A673 (cell line): ENCODE data around the gene DSCAML1.

Experiments used
- EZH2 ChIP-seq: fragments of 200-600 bp; sonication (generic); IDR thresholded peaks from 2 replicates; pipeline ENCODE4 v1.6.1; 2017; ENCODE audit warnings: borderline replicate concordance, low read depth, mild to moderate bottlenecking, mixed read lengths, antibody characterized with exemption, low read length; ENCODE audit not compliant: poor library complexity, severe bottlenecking
- TF ChIP-seq, protein P1 (sequence below): fragments of 300-800, 200-600 bp; sonication (generic); conservative IDR thresholded peaks from 2 replicates; pipeline ENCODE4 v1.5.1; 2017; ENCODE audit warnings: low read depth, mild to moderate bottlenecking, antibody characterized with exemption, low read length, moderate library complexity, mixed read lengths

DNA sequence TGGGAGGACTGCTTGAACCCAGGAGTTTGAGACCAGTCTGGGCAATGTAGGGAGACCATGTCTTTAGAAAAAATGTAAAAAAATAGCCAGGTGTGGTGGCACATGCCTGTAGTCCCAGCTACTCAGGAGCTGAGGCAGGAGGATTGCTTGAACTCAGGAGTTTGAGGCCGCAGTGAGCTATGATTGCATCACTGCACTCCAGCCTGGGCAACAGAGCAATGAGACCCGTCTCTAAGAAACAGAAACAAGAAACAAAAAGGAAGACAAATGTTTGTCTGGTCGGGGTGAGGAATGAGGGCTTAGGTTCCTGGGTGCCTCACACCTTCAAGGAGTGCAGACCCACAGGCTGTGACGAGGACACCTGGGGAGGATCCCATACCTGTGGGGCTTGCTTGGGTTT, 277.4 kb downstream of the DSCAML1 start:
- TF ChIP-seq, protein P1, sequence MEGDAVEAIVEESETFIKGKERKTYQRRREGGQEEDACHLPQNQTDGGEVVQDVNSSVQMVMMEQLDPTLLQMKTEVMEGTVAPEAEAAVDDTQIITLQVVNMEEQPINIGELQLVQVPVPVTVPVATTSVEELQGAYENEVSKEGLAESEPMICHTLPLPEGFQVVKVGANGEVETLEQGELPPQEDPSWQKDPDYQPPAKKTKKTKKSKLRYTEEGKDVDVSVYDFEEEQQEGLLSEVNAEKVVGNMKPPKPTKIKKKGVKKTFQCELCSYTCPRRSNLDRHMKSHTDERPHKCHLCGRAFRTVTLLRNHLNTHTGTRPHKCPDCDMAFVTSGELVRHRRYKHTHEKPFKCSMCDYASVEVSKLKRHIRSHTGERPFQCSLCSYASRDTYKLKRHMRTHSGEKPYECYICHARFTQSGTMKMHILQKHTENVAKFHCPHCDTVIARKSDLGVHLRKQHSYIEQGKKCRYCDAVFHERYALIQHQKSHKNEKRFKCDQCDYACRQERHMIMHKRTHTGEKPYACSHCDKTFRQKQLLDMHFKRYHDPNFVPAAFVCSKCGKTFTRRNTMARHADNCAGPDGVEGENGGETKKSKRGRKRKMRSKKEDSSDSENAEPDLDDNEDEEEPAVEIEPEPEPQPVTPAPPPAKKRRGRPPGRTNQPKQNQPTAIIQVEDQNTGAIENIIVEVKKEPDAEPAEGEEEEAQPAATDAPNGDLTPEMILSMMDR, result no peak
- no peak for TF ChIP-seq EZH2
